ENCODE results near the gene TIGIT. TPM values are rescaled to one million over a fixed set of nuclear protein-coding genes. Genes with fewer than 3 reads are reported as not detected.

The TIGIT gene
- total RNA-seq, 1 experiment from 2014 or later = not detected

GRCh38 chr3:114307222-114307830 lies 13.5 kb downstream of the TIGIT start:
- Histone ChIP-seq H3K9ac (ENCODE audit: extremely low read depth, insufficient read length, low read length) (no peak overlapping the region), H2AFZ (ENCODE audit: low read length) (no peak overlapping the region), H3K23ac (ENCODE audit: insufficient read length, low read depth, low read length) (no peak overlapping the region), H3K27me3 (ENCODE audit: insufficient read depth, low read length) (no peaks in the 10 kb centered on the region), H2BK120ac (ENCODE audit: low read depth, low read length, poor library complexity, severe bottlenecking) (no peak overlapping the region), H3K4me2 (ENCODE audit: insufficient read depth, insufficient read length, low read length) (no peak overlapping the region), H2BK12ac (ENCODE audit: insufficient read length, low read depth, low read length) (no peak overlapping the region), H3K18ac (ENCODE audit: insufficient read length, low read depth, low read length) (no peak overlapping the region), H3K79me1 (ENCODE audit: insufficient read depth, low read depth, low read length, poor library complexity, severe bottlenecking) (no peaks in the 10 kb centered on the region), H3K4me1 (ENCODE audit: insufficient read depth, low read length) (no peaks in the 10 kb centered on the region), H3K9me3 (ENCODE audit: control insufficient read depth, low read depth, low read length) (no peaks in the 10 kb centered on the region), H2BK20ac (ENCODE audit: low read depth, low read length, poor library complexity, severe bottlenecking) (no peak overlapping the region), H3T11ph (ENCODE audit: low read length) (no peak overlapping the region), H2AK5ac (ENCODE audit: insufficient read length, low read length) (no peak overlapping the region), H3K4ac (ENCODE audit: low read depth, low read length) (no peak overlapping the region), H3K79me2 (ENCODE audit: insufficient read depth, low read length) (no peaks in the 10 kb centered on the region), H4K91ac (ENCODE audit: insufficient read length, low read depth, low read length) (no peak overlapping the region), H2BK5ac (ENCODE audit: insufficient read length, low read length) (no peak overlapping the region), H3K27ac (ENCODE audit: insufficient read length, low read depth, low read length) (no peak overlapping the region), H3K14ac (ENCODE audit: insufficient read depth, low read length) (no peak overlapping the region), H4K5ac (ENCODE audit: insufficient read length, low read depth, low read length) (no peak overlapping the region), H4K20me1 (ENCODE audit: control insufficient read depth, insufficient read depth, insufficient read length) (no peaks in the 10 kb centered on the region), H2BK15ac (ENCODE audit: low read depth, low read length) (no peak overlapping the region), H3K23me2 (ENCODE audit: insufficient read length, low read depth, low read length, poor library complexity, severe bottlenecking) (no peaks in the 10 kb centered on the region), H3K56ac (ENCODE audit: insufficient read length, low read depth, low read length) (no peak overlapping the region), H4K8ac (replicated peaks; ENCODE audit: insufficient read length, low read depth, low read length) (no peak overlapping the region)
- Mint-ChIP-seq H3K27ac (no peak overlapping the region), H3K4me1 (no peaks in the 10 kb centered on the region), H3K36me3 (ENCODE audit: insufficient read depth in 1 of 3, low read depth in 3 of 3) (no peaks in the 10 kb centered on the region), H3K9me3 (no peaks in the 10 kb centered on the region), H3K4me3 (no peak overlapping the region), H3K27me3 (ENCODE audit: low read depth) (no peaks in the 10 kb centered on the region)
- no peak for DNase-seq
- TF ChIP-seq, protein P1, sequence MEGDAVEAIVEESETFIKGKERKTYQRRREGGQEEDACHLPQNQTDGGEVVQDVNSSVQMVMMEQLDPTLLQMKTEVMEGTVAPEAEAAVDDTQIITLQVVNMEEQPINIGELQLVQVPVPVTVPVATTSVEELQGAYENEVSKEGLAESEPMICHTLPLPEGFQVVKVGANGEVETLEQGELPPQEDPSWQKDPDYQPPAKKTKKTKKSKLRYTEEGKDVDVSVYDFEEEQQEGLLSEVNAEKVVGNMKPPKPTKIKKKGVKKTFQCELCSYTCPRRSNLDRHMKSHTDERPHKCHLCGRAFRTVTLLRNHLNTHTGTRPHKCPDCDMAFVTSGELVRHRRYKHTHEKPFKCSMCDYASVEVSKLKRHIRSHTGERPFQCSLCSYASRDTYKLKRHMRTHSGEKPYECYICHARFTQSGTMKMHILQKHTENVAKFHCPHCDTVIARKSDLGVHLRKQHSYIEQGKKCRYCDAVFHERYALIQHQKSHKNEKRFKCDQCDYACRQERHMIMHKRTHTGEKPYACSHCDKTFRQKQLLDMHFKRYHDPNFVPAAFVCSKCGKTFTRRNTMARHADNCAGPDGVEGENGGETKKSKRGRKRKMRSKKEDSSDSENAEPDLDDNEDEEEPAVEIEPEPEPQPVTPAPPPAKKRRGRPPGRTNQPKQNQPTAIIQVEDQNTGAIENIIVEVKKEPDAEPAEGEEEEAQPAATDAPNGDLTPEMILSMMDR (conservative IDR thresholded peaks at IDR 0.05) = no peak
- no CpG with 5 or more reads among the region's 8 CpGs for WGBS (ENCODE audit: extremely low coverage, insufficient read length, low lambda C conversion rate)
